Neural cell (in vitro differentiated cells): Measurements from ENCODE around the gene RPS18. TPM values are rescaled to one million over a fixed set of nuclear protein-coding genes. Genes with fewer than 3 reads are reported as not detected.

Experiments
- H2AFZ ChIP-seq: fragments of 200-600, 300-800 bp; sonication (generic), shearing (Covaris generic); 2 replicates; pipeline ENCODE4 v1.6.0; 2014; ENCODE audit warnings: low read depth, mild to moderate bottlenecking, antibody characterized with exemption, low read length, moderate library complexity
- H3F3A ChIP-seq: fragments of 200-600 bp; shearing (Covaris generic); 2 replicates; pipeline ENCODE4 v1.6.1; 2016; ENCODE audit warnings: mild to moderate bottlenecking, moderate library complexity, mixed read lengths, antibody characterized with exemption, low read length; ENCODE audit not compliant: insufficient read depth, poor library complexity, severe bottlenecking
- H3K27ac ChIP-seq: fragments of 200-600, 300-800 bp; sonication (generic), shearing (Covaris generic); 2 replicates; pipeline ENCODE4 v1.5.1; 2014; ENCODE audit warnings: mild to moderate bottlenecking, low read length, moderate library complexity
- H3K27me3 ChIP-seq: fragments of 300-800, 200-600 bp; sonication (generic), shearing (Covaris generic); 2 replicates; pipeline ENCODE4 v1.6.0; 2014; ENCODE audit warnings: mild to moderate bottlenecking, low read depth, low read length, moderate library complexity; ENCODE audit not compliant: insufficient read depth
- H3K36me3 ChIP-seq: fragments of 300-800, 200-600 bp; sonication (generic), shearing (Covaris generic); 2 replicates; pipeline ENCODE4 v1.5.1; 2014; ENCODE audit warnings: mild to moderate bottlenecking, antibody characterized with exemption, low read length, moderate library complexity; ENCODE audit not compliant: insufficient read depth
- H3K4me2 ChIP-seq: fragments of 300-800, 200-600 bp; sonication (generic), shearing (Covaris generic); 2 replicates; pipeline ENCODE4 v1.6.0; 2014; ENCODE audit warnings: mild to moderate bottlenecking, low read length
- H3K4me3 ChIP-seq: fragments of 300-800, 200-600 bp; sonication (generic), shearing (Covaris generic); 2 replicates; pipeline ENCODE4 v1.5.1; 2014; ENCODE audit warnings: mild to moderate bottlenecking, low read length, moderate library complexity
- H3K79me2 ChIP-seq: fragments of 200-600 bp; shearing (Covaris generic); replicated peaks from 2 replicates; pipeline ENCODE4 v1.6.0; 2014; ENCODE audit warnings: mild to moderate bottlenecking, low read length, moderate library complexity; ENCODE audit not compliant: insufficient read depth
- H3K9ac ChIP-seq: fragments of 300-800, 200-600 bp; sonication (generic), shearing (Covaris generic); 2 replicates; pipeline ENCODE4 v1.6.1; 2016; ENCODE audit warnings: mild to moderate bottlenecking, low read length, mixed read lengths
- H3K9me2 ChIP-seq: fragments of 200-600 bp; shearing (Covaris generic); 2 replicates; pipeline ENCODE4 v1.6.1; 2016; ENCODE audit warnings: mild to moderate bottlenecking, low read length, mixed read lengths; ENCODE audit not compliant: insufficient read depth
- H3K9me3 ChIP-seq: fragments of 200-600, 300-800 bp; sonication (generic), shearing (Covaris generic); 2 replicates; pipeline ENCODE4 v1.6.1; 2016; ENCODE audit warnings: mild to moderate bottlenecking, mixed run types, low read length, moderate library complexity, mixed read lengths
- H4K20me1 ChIP-seq: fragments of 200-600 bp; shearing (Covaris generic); 2 replicates; pipeline ENCODE4 v1.6.1; 2016; ENCODE audit warnings: mild to moderate bottlenecking, mixed run types; ENCODE audit not compliant: insufficient read depth
- EP300 ChIP-seq: fragments of 450-650 bp; conservative IDR thresholded peaks from 2 replicates; pipeline ENCODE4 v1.6.1; 2014; ENCODE audit warnings: antibody characterized with exemption, mild to moderate bottlenecking, moderate library complexity; ENCODE audit not compliant: poor library complexity, severe bottlenecking
- EZH2 ChIP-seq: fragments of 200-600, 300-800 bp; shearing (Covaris generic), sonication (generic); IDR thresholded peaks from 2 replicates; pipeline ENCODE4 v1.6.1; 2014; ENCODE audit warnings: antibody characterized with exemption, low read length, borderline replicate concordance, mild to moderate bottlenecking; ENCODE audit not compliant: insufficient read depth, poor library complexity, severe bottlenecking
- MXI1 ChIP-seq: fragments of 450-650 bp; conservative IDR thresholded peaks from 2 replicates; pipeline ENCODE4 v1.6.1; 2014; ENCODE audit warnings: antibody characterized with exemption, mild to moderate bottlenecking; ENCODE audit not compliant: poor library complexity, severe bottlenecking
- POLR2AphosphoS5 ChIP-seq: IDR thresholded peaks from 2 replicates; pipeline ENCODE4 v1.6.1; 2012
- RAD21 ChIP-seq: fragments of 450-650 bp; conservative IDR thresholded peaks from 2 replicates; pipeline ENCODE4 v1.6.1; 2014; ENCODE audit warnings: antibody characterized with exemption, mild to moderate bottlenecking, moderate library complexity
- SMC3 ChIP-seq: fragments of 450-650 bp; conservative IDR thresholded peaks from 2 replicates; pipeline ENCODE4 v1.6.1; 2014; ENCODE audit warnings: antibody characterized with exemption, mild to moderate bottlenecking, moderate library complexity; ENCODE audit not compliant: poor library complexity
- TAF1 ChIP-seq: IDR thresholded peaks from 2 replicates; pipeline ENCODE4 v1.6.1; 2012; ENCODE audit warnings: low read depth
- polyA plus RNA-seq: library from polyadenylated mRNA; depleted of rRNA; stranded (reverse); fragments of >200 nt; gene quantifications from 2 replicates; pipeline ENCODE4 v1.2.3, GENCODE V29; 2014
- TF ChIP-seq, protein P1 (sequence below): IDR thresholded peaks from 2 replicates; pipeline ENCODE4 v1.6.1; 2012; ENCODE audit warnings: borderline replicate concordance
- TF ChIP-seq, protein P2 (sequence below): fragments of 450-650 bp; IDR thresholded peaks from 2 replicates; pipeline ENCODE4 v1.5.1; 2014; ENCODE audit warnings: antibody characterized with exemption, mild to moderate bottlenecking, moderate library complexity; ENCODE audit not compliant: poor library complexity, severe bottlenecking

Gene RPS18
- polyA plus RNA-seq, 1 donor from 2014 or later = 2,078 TPM

DNA sequence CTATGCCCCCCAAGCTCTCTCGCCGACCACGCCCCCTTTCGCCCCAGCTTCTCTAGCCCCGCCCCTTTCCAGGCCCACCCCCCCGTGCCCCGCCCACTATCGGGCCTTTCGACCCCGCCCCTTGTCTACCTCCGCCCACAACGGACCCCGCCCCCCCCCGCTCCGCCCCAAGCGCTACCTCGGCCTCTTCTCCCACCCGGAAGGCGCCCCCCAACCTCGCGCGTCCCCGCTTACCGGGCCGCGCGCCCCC lies 45.5 kb downstream of the RPS18 start:
- Histone ChIP-seq H3K27ac (peak overlapping the region; percentile 87), H3K27me3 (peaks cover 17% of the 10 kb centered on the region), H3F3A (peaks cover 6% of the 10 kb centered on the region), H2AFZ (no peak overlapping the region), H3K9me3 (no peaks in the 10 kb centered on the region), H4K20me1 (no peaks in the 10 kb centered on the region), H3K9me2 (no peaks in the 10 kb centered on the region), H3K4me2 (no peak overlapping the region), H3K4me3 (peak overlapping the region; percentile 70), H3K9ac (peak overlapping the region; percentile 68), H3K79me2 (peaks cover 15% of the 10 kb centered on the region), H3K36me3 (peaks cover 4% of the 10 kb centered on the region)
- TF ChIP-seq, protein P1, sequence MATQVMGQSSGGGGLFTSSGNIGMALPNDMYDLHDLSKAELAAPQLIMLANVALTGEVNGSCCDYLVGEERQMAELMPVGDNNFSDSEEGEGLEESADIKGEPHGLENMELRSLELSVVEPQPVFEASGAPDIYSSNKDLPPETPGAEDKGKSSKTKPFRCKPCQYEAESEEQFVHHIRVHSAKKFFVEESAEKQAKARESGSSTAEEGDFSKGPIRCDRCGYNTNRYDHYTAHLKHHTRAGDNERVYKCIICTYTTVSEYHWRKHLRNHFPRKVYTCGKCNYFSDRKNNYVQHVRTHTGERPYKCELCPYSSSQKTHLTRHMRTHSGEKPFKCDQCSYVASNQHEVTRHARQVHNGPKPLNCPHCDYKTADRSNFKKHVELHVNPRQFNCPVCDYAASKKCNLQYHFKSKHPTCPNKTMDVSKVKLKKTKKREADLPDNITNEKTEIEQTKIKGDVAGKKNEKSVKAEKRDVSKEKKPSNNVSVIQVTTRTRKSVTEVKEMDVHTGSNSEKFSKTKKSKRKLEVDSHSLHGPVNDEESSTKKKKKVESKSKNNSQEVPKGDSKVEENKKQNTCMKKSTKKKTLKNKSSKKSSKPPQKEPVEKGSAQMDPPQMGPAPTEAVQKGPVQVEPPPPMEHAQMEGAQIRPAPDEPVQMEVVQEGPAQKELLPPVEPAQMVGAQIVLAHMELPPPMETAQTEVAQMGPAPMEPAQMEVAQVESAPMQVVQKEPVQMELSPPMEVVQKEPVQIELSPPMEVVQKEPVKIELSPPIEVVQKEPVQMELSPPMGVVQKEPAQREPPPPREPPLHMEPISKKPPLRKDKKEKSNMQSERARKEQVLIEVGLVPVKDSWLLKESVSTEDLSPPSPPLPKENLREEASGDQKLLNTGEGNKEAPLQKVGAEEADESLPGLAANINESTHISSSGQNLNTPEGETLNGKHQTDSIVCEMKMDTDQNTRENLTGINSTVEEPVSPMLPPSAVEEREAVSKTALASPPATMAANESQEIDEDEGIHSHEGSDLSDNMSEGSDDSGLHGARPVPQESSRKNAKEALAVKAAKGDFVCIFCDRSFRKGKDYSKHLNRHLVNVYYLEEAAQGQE = no peak
- no peak for TF ChIP-seq SMC3
- TF ChIP-seq EZH2 = no peak
- TF ChIP-seq, protein P2, sequence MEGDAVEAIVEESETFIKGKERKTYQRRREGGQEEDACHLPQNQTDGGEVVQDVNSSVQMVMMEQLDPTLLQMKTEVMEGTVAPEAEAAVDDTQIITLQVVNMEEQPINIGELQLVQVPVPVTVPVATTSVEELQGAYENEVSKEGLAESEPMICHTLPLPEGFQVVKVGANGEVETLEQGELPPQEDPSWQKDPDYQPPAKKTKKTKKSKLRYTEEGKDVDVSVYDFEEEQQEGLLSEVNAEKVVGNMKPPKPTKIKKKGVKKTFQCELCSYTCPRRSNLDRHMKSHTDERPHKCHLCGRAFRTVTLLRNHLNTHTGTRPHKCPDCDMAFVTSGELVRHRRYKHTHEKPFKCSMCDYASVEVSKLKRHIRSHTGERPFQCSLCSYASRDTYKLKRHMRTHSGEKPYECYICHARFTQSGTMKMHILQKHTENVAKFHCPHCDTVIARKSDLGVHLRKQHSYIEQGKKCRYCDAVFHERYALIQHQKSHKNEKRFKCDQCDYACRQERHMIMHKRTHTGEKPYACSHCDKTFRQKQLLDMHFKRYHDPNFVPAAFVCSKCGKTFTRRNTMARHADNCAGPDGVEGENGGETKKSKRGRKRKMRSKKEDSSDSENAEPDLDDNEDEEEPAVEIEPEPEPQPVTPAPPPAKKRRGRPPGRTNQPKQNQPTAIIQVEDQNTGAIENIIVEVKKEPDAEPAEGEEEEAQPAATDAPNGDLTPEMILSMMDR = no peak
- no peak for TF ChIP-seq EP300

DNA sequence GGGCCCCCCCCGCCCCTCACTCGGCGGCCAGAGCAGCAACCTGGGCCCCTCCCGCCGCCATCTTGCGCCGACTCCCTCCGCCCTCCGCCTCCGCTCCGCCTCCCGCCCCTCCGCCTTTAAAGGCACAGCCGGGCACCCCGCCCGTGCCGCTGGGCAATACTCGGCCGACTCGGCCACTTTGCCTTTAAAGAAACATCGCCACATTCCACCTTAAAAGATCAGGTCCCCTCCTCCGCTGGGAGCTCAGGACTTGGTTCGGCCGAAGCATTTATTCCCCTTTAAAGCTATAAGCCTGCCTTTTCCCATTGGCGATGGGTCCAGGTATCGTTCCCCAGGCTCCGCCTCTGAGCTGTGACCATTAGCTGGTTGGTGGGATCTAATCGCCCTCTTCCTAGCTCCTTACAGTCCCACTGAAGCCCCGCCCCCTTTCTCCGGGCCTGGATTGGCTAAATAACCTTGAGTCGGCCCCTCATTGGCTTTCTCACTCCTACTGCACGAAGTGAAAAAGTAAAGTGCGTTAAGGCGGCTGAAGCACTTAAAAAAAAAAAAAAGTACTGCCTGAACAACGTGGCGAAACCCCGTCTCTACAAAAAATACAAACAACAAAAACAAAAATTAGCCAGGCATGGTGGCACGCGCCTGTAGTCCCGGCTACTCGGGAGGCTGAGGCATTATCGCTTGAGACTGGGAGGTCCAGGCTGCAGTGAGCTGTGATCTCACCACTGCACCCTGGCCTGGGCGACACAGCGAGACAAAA lies 46.0 kb downstream of the RPS18 start, which contains the start of gene ZBTB22:
ZBTB22 (minus strand) TSS at position 76 of the 757 bp plus-strand sequence. CDS start 828 bp downstream, outside the sequence.
- Histone ChIP-seq H3K36me3 (peaks cover 4% of the 10 kb centered on the region), H3K9me2 (no peaks in the 10 kb centered on the region), H3K79me2 (peaks cover 19% of the 10 kb centered on the region), H3K27me3 (peaks cover 12% of the 10 kb centered on the region), H3K9ac (peak within 1 kb of the TSS; percentile 68), H3K9me3 (no peaks in the 10 kb centered on the region), H3K4me2 (peak within 1 kb of the TSS; percentile 69), H3K27ac (peak within 1 kb of the TSS; percentile 87), H2AFZ (peak within 1 kb of the TSS; percentile 72), H3F3A (peaks cover 6% of the 10 kb centered on the region), H3K4me3 (peak within 1 kb of the TSS; percentile 70), H4K20me1 (no peaks in the 10 kb centered on the region)
- TF ChIP-seq EP300 (no peak), MXI1 (peak; percentile 64), EZH2 (no peak), TAF1 (peak; percentile 29), SMC3 (no peak), POLR2AphosphoS5 (peak; percentile 81), RAD21 (no peak)
- TF ChIP-seq, protein P1 = no peak
- TF ChIP-seq, protein P2 = no peak
